ENCODE measurements around the gene KLHL2.

The KLHL2 gene

DNA sequence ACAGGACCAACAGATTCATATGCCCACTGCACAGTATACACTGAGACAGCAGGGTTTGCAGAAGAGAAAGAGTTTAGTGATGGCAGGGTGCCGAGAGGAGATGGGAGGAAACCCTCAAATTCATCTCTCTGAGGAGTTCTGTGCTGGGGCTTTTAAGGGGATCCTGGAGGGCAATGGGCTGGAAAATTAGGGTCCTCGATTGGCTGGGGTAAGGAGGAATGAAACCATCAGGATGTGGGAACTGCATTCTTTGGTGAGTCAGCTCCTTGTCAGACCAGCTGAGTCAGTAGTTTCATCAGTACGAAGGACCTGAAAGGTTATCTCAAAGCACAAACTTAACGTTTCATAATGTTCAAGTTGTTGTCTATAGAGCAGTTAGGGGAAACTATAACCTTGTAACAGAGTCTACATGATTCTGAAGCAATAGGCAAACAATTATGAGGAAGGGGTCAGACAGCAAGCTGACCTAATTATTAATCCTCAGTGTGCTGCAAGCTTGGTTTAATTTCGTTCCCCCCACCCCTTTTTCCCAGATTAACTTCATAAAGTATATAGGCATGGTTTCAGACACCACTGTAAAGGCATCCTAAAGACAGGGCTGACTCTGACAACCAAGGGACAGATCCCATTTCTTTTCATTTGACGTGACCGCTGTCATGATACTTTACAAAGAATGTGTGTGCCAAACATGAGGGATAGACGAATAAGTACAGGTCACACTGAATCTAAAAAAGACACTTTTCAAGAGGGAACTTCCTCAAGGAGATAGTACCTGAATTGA is 118.6 kb downstream of the KLHL2 start:
- POLR2A ChIA-PET = no interaction called here
- DNase-seq (ENCODE audit: low read depth, low spot score) = peak; percentile 46
- TF ChIP-seq, protein P1, sequence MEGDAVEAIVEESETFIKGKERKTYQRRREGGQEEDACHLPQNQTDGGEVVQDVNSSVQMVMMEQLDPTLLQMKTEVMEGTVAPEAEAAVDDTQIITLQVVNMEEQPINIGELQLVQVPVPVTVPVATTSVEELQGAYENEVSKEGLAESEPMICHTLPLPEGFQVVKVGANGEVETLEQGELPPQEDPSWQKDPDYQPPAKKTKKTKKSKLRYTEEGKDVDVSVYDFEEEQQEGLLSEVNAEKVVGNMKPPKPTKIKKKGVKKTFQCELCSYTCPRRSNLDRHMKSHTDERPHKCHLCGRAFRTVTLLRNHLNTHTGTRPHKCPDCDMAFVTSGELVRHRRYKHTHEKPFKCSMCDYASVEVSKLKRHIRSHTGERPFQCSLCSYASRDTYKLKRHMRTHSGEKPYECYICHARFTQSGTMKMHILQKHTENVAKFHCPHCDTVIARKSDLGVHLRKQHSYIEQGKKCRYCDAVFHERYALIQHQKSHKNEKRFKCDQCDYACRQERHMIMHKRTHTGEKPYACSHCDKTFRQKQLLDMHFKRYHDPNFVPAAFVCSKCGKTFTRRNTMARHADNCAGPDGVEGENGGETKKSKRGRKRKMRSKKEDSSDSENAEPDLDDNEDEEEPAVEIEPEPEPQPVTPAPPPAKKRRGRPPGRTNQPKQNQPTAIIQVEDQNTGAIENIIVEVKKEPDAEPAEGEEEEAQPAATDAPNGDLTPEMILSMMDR (IDR thresholded peaks at IDR 0.05; ENCODE audit: insufficient read depth, low read length, missing control alignments) = no peak
- CTCF ChIA-PET = interaction anchor here (1.6 kb wide), 1 partner anchor 117 kb away, joined by 3 read pairs; no protein-coding TSS in a partner anchor
- H3K4me3 ChIP-seq (ENCODE audit: low read depth, low read length) = peak overlapping the region; percentile 66; the same call in 1 of the 2 replicates

DNA sequence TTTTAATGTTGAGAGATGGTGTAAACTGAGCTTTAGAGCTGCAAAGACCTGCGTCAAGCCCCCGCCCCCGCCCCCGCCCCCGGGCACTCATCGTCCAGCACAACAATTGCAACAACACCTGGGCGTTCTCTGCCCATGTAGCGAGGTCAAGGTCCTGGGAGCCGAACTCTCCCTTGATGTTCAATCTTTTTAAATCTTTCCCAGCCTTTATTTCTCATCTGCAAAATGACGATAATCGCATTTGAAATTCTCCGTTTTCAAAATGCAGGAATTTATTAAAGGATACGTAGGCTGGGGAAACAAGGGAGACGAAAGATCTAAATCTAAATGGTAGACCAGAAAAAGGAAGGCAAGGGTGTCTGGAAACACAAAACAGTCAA is 119.5 kb downstream of the KLHL2 start:
- DNase-seq (ENCODE audit: low read depth, low spot score) = no peak
- TF ChIP-seq, protein P1 (IDR thresholded peaks at IDR 0.05; ENCODE audit: insufficient read depth, low read length, missing control alignments) = no peak
- CTCF ChIA-PET = interaction anchor here (0.9 to 1.6 kb wide), 2 partner anchors 118 to 196 kb away, joined by 3 to 4 read pairs; no protein-coding TSS in a partner anchor
- POLR2A ChIA-PET = interaction anchor here (1.0 kb wide), 1 partner anchor 25 kb away, joined by 3 read pairs; no protein-coding TSS in a partner anchor
- H3K4me3 ChIP-seq (ENCODE audit: low read depth, low read length) = peak overlapping the region; percentile 66

DNA sequence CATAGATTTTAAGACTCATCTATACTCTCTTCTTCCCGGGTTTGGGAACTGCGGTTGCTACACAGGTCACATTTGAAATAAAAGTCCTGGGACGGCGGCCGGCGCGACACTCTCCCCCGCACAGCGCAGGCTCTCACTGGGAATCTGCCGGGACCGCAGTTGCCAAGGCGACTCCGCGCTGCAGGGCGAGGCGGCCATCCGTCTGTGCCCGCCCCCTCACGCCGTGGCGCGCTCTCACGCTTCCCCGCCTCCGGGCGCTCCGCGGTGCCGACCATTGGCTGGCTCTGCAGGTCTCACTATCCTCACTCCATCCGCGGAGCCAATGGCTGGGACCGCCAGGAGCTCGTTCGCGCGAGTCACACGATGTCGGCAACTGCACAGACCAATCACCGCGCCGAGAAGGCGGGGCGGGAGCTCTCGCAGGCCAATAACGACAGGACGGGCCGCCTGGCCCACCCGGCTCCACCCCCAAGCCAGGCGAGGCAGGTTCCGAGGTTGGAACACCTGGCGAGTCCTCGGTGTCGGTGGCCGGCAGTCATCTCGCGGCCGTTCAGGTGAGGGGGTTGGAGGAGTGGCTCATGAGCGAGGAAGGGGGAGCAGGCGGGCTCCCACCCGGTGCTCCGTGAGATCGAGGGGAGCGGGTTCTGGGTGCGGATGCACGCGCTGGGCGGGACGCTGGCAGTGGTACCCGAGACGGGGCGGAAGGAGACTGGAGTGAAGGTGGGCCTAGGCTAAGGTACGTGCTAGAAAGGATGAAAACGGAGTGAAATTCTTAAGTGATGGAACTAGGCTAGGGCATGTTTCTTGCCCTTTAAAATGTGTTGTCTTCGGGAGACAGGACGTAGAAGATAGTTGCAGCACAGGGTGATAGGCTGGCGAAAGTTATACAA is 120.1 kb downstream of the KLHL2 start, which contains the start of gene MSMO1:
MSMO1 (plus strand) TSS at position 459 of the 890 bp plus-strand sequence. CDS start 5,702 bp downstream, outside the sequence.
- POLR2A ChIA-PET = interaction anchor here (0.7 to 1.0 kb wide), 2 partner anchors 24 to 119 kb away, joined by 3 read pairs; no protein-coding TSS in a partner anchor
- peak within 1 kb of the TSS; percentile 91 for H3K4me3 ChIP-seq (ENCODE audit: low read depth, low read length)
- CTCF ChIA-PET = interaction anchor here (0.9 to 1.6 kb wide), 2 partner anchors 119 to 197 kb away, joined by 3 to 4 read pairs; no protein-coding TSS in a partner anchor
- peak; percentile 90 for DNase-seq (ENCODE audit: low read depth, low spot score)
- TF ChIP-seq, protein P1 (IDR thresholded peaks at IDR 0.05; ENCODE audit: insufficient read depth, low read length, missing control alignments) = no peak

DNA sequence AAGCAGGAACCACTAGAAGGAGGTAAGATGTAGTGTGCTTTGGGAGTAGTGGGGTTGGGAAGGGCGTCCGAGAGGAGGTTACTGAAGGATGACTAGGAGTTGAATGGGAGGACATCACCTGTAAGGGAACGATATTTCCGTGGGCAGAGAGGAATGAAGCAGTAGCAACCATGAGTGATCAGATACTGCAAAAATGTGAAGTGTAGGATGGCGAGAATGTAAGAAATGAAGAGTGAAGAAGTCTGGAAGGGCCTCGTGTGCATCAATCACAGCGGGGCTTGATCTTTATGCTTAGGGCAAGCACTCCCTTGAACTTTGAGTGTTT is 120.7 kb downstream of the KLHL2 start:
- POLR2A ChIA-PET = interaction anchor here (0.7 kb wide), 1 partner anchor 119 kb away, joined by 3 read pairs; no protein-coding TSS in a partner anchor
- DNase-seq (ENCODE audit: low read depth, low spot score) = no peak
- H3K4me3 ChIP-seq (ENCODE audit: low read depth, low read length) = peak overlapping the region; percentile 91
- CTCF ChIA-PET = no interaction called here
- TF ChIP-seq, protein P1 (IDR thresholded peaks at IDR 0.05; ENCODE audit: insufficient read depth, low read length, missing control alignments) = no peak

DNA sequence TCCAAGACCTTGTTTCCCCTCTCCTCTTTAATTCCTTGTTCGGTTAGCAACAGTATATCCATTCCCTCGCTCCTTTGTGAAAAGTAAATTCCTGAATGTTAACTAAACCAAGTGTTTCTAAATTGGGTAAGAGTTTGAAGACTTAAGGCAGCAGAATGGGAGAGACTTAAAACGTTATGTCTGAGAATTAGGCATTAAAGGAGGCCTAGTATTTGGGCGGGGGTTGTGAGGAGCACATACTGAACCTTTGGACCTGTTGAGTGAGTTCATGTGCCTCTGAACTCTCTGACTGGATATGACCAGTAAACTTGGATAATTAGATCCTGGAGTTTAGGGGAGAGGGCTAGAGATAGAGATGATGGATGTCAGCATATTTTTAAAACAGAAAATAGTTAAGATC is 121.3 kb downstream of the KLHL2 start:
- POLR2A ChIA-PET = no interaction called here
- CTCF ChIA-PET = interaction anchor here (1.1 kb wide), 1 partner anchor 197 kb away, joined by 3 read pairs; no protein-coding TSS in a partner anchor
- DNase-seq (ENCODE audit: low read depth, low spot score) = no peak
- H3K4me3 ChIP-seq (ENCODE audit: low read depth, low read length) = peak overlapping the region; percentile 91
- TF ChIP-seq, protein P1 (IDR thresholded peaks at IDR 0.05; ENCODE audit: insufficient read depth, low read length, missing control alignments) = no peak

All from AG04449 (cell line).